Medulla oblongata (tissue), 1 donor: Measurements from ENCODE around the gene SPATA16.
"Not testable (repeated sequence)": the region's sequence is repeated elsewhere in the genome, so short reads cannot be mapped to it uniquely, and the experiment has no call there.

ENCODE experiments used
- DNase-seq: peaks from one replicate; pipeline ENCODE4 v3.0.0-alpha.2; 2015; ENCODE audit errors: extremely low spot score

The SPATA16 gene

DNA sequence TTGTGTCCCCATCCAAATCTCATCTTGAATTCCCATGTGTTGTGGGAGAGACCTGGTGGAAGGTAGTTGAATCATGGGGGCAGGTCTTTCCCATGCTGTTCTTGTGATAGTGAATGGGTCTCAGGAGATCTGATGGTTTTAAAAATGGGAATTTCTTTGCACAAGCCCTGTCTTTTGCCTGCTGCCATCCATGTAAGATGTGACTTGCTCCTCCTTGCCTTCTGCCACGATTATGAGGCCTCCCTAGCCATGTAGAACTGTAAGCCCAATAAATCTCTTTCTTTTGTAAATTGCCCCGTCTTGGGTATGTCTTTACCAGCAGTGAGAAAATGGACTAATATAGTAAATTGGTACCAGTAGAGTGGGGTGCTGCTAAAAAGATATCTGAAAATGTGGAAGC lies 261.7 kb downstream of the SPATA16 start:
- not testable (repeated sequence) for DNase-seq

DNA sequence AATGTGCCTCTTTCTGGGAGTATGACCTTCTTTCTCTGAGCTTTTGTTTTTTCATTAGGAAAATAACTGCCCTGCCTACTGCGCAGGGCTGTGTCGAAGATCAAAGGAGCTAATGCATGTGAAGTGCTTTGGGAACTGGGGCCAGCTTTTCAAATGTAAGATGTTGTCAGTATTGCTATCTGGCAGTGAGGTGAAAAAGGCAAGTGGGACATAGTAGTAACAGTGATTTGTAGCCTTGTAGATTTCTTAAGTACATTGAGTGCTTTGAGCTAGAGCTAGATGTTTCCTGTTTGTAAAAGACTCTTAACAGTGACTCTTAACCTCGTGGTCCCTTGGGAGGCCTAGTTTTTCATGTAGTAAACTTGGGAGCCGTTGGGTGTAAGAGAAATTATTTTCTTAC lies 264.0 kb downstream of the SPATA16 start:
- DNase-seq = no peak

- no peak for DNase-seq
Observed at GRCh38 chr3:172876297-172876696, 264.7 kb downstream of the SPATA16 start.

GRCh38 chr3:172875039-172875438 lies 266.0 kb downstream of the SPATA16 start:
- no peak for DNase-seq

DNA sequence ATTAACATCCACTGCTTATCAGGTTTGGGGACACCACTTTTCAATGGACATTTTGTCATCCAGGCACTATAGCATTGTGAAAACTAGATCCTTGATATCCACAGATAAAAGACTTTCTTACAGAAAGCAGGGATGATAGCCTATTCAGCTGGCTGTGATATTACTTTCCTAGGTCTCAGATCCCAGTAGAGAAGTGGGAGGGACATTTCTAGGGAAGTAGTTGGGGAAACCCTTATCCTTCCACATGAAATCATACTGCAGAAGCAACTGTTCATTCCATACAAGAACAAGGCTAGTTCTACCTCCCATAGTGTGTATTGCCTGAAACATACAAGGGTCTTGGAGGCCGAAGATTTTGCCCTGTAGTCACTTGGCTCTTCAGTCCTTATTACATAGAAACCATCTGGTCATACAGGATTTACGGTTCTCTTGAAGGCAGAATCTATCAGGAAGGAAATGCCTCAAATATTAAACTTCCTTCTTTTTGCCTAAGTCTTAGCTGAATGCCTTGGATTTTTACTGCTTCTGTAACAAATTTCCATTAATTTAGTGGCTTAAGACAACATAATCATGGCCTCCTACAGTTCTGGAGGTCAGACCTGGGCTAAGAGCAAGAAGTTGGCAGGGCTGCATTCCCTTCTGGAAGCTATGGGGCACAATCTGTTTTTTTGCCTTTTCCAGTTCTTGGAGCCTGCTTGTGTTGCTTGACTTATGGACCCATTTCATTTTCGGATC lies 271.1 kb downstream of the SPATA16 start:
- DNase-seq = no peak

DNA sequence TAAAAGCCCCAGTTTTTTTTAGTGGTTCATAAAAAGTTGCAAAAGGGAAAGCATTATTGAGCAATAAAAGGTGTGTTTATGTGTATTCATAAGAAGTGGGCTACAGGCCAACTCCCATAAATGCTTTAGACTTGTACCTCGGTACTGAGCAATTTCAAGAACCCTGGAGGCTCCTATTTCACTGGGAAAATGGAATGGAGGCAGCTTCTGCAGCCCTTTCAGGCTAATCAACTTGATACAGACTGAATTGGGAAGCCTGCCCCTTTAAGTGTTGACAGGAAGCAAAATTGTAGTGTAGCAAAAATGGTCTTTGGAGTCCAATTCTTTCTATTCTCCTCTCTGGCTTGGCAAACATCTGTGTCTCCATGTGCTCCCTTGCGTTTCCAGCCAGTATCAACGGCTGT lies 271.7 kb downstream of the SPATA16 start:
- no peak for DNase-seq

- DNase-seq = no peak
Observed at GRCh38 chr3:172868582-172869200, 272.3 kb downstream of the SPATA16 start.

DNA sequence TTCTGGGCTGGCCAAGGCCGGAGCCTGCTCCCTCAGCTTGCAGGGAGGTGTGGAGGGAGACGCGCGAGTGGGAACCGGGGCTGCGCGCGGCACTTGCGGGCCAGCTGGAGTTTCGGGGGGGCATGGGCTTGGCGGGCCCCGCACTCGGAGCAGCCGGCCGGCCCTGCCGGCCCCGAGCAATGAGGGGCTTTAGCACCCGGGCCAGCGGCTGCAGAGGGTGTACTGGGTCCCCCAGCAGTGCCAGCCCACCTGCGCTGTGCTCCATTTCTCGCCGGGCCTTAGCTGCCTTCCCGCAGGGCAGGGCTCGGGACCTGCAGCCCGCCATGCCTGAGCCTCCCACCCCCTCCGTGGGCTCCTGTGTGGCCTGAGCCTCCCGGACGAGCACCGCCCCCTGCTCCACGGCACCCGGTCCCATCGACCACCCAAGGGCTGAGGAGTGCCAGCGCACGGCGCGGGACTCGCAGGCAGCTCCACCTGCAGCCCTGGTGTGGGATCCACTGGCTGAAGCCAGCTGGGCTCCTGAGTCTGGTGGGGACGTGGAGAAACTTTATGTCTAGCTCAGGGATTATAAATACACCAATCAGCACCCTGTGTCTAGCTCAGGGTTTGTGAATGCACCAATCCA lies 274.2 kb downstream of the SPATA16 start:
- DNase-seq = not testable (repeated sequence)

DNA sequence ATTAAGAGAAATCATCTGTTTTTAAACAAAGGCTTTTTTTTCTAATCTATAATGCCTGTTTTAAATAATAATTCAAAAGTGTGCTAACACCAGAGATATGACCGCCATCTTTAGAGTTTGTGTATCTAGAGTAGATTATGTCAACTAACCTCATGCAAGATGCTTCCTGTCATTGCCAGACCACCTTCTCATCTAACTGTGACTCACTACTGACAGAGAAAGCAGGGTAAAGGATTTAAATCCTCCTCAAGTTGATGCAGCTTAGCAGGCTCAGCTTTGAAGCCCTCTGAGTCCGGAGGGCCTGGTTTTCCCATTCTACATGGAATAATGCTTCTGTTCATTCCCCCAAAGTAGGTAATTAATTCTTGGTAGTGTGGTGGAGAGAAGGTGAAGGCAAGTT lies 282.0 kb downstream of the SPATA16 start:
- DNase-seq = no peak

- DNase-seq = no peak
Observed at GRCh38 chr3:172856795-172857742, 284.0 kb downstream of the SPATA16 start.

- no peak for DNase-seq
Observed at GRCh38 chr3:172855037-172855436, 286.0 kb downstream of the SPATA16 start.

DNA sequence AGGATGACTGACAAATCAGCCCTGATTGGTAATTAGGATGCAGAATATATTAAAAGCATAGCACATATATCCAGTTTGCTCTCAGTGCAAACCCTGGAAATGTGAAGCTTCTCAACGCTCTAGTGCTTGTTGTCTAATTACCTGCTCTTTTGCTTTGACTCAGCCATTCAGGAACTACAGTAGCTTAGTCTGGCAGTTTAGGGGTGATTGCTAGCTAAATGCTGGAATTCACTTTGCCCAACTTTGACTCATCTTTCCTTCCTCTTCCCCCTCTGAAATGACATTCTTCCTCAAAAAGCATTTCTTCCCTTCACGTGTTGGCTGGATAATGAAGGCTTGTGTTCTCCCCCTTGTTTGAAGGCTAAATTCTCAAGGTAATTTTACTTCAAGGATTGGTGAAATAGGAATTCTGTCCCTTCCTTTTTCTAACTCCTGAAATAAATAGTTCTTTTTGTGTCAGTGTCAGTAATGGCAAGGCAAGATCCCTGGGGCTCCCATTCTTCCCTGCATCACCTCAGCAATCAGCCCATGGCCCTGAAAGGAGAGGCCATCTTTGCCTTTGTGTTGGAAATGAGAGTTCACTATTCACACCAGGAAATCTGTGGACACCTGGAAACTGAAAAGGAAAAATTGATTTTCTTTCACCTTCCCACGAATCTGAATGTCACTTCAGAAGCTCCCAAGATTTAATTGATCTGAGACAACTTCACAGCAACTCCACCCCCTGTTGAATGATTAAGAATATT lies 286.9 kb downstream of the SPATA16 start:
- no peak for DNase-seq

GRCh38 chr3:172853005-172853404 lies 288.0 kb downstream of the SPATA16 start:
- no peak for DNase-seq

- no peak for DNase-seq
Observed at GRCh38 chr3:172848910-172849309, 292.1 kb downstream of the SPATA16 start.

GRCh38 chr3:172847292-172847691 lies 293.7 kb downstream of the SPATA16 start:
- no peak for DNase-seq

GRCh38 chr3:172846706-172847105 lies 294.3 kb downstream of the SPATA16 start:
- no peak for DNase-seq

- no peak for DNase-seq
Observed at GRCh38 chr3:172846103-172846561, 294.9 kb downstream of the SPATA16 start.

- no peak for DNase-seq
Observed at GRCh38 chr3:172844428-172844827, 296.6 kb downstream of the SPATA16 start.

GRCh38 chr3:172840913-172841312 lies 300.1 kb downstream of the SPATA16 start:
- no peak for DNase-seq

- DNase-seq = no peak
Observed at GRCh38 chr3:172840463-172840862, 300.6 kb downstream of the SPATA16 start.

DNA sequence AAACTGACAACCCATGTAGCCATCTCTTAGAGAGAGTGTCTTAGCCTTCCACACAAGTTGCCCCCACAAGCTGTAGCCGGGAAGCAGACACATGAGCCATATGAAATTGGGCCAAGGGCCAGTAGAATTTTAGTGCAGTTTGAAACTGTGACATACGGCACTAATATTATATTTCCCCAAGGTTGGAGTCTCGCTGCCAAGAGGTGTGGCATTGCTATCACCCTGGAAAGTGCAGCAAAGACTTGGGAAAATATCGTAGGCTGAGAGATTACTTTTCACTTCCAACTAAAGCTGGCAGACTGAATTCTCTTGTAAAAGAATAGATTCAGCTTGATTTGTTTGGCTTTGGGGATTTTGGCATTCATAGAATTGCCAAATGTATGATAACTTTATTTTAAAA lies 301.4 kb downstream of the SPATA16 start:
- DNase-seq = no peak
